Stimulated activated CD8-positive, alpha-beta memory T cell treated with anti-CD3 and anti-CD28 coated beads, Interleukin-15, amount 100 ng/mL, for 48 hours (primary cell): Measurements from ENCODE around the gene ZBTB8B.

Experiments
- DNase-seq, 2 donors: peaks; one replicate each; pipeline ENCODE4 v3.0.0-alpha.2; 2020; ENCODE audit warnings: low read depth in 2 of 2

Gene ZBTB8B

DNA sequence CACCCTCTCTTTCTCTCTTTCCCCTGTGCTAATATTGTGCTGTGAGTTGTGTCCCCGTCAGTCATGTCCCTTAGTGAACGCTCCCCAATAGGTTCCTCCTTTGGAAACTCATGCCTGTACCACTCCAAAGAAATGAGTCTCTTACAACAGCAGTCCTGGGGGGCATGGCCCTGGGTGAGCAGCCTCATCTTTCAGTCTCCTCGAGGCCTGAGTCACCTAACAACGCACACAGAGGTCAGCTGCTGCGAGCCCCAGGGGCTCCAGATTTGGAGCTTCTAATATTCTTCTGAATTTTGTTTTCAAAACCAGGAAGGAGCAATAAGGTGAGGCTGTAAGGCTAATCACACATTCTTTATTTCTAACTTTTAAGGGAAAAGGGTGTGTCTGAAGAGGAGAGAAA, 43.9 kb downstream of the ZBTB8B start:
- no peak for DNase-seq

DNA sequence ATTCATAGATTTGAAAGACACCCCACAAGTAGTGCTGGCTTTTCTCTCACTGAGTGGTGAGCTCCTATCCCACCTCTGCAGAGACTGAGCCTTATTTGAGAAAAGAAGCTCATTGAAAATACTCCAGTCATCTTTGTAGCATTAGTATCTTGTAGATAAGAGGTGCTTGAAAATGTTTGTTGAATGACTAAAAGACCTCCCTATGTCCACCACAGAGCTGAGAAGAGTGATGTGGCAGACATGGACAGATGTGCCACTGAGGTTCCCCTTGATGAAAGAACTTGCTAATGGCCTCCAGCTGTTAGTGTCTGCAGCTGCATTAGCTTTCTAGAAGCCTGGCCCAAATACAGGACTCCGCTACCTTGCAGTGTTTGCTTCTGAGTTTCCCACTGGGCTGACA, 45.1 kb downstream of the ZBTB8B start:
- DNase-seq, result no peak
